Suppressor macrophage treated with lipopolysaccharide for 1 hour (primary cell): Measurements from ENCODE around the gene SPSB3.

Source experiments
- DNase-seq, 3 donors: peaks; one replicate each; pipeline ENCODE4 v3.0.0-alpha.2; 2020 to 2022

SPSB3 gene

GRCh38 chr16:1782408-1783264 lies at the start of gene SPSB3, which contains the start of gene NUBP2:
Gene SPSB3 (minus strand): TSS chr16:1782571. CDS start chr16:1781483, 1,088 bp downstream.
Gene NUBP2 (plus strand): TSS chr16:1782960. CDS start chr16:1783021, 61 bp downstream.
- peak; percentile 99 to 100 (median 100) for DNase-seq

DNA sequence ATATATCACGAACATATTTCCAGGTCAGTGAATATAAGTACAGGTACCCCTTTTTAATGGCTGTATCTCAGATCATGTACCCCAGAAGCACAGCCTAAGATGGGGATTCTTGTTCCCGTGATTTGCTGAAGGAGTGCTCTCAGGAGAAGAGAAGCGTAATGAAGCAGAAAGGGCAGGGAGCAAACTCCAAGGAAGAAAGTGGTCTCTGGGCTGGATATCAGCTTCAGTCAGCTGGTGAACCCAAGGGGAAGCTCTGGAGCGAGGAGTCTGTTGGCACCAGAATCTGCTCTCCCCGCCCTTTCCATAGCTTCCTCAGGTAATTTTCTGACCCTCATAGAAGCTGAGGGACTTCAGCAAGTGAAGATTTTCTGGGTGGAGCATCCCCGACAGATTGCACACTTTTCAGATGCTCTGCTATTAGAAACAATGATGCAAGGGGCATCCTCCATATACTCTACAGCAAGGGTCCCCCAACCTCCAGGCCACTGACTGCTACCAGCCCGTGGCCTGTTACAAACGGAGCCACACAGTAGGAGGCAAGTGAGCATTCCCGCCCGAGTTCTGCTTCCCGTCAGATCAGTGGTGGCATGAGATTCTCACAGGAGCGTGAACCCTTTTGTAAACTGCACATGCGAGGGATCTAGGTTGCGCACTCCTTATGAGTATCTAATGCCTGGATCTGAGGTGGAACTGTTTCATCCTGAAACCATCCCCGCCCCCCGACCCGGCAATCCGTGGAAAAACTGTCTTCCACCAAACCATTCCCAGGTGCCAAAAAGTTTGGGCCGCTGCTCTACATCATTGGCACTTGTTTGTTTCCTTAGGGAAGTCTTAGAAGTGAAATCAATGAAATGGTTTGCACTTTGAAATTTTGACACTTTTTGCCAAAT lies 49.1 kb upstream of the SPSB3 start:
- no peak for DNase-seq

- DNase-seq: no peak
Measured at GRCh38 chr16:1830213-1830612, 47.8 kb upstream of the SPSB3 start.

DNA sequence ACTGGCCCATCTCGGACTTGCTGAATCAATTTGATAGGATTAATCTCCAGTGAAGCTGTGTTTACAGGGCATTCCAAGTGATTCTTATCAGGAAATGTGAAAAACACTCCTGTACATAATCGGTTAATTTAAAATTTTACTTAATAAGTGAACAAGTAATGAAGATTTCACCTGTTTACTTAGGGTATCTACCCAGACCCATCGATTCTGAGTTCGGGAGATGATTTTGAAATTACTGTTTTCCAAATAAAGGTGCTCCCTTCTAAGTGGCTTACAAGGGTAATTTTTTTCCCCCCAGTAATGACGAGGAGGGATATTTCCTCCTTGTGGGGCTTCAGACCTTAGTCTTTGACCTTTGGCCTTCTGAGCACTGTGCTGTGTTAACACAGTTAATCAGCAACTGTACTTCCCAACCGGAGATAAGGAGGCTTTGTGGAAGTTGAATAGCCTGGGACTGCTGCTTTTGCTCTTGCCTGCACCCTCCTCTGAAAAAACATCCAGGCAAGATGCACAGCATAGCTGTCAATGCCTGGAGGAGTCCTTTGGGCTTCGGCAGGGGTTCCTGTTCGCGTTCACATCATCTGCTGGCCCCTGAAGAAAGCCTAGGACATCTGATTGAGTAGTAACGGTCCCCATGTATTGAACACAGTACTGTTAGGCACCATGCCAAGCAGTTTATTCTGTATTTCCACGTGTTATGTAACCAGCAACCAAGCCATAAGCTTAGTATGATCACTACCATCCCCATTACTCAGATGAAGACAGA lies 46.5 kb upstream of the SPSB3 start:
- DNase-seq: peak in 1 of 3 donors; percentile 6

DNA sequence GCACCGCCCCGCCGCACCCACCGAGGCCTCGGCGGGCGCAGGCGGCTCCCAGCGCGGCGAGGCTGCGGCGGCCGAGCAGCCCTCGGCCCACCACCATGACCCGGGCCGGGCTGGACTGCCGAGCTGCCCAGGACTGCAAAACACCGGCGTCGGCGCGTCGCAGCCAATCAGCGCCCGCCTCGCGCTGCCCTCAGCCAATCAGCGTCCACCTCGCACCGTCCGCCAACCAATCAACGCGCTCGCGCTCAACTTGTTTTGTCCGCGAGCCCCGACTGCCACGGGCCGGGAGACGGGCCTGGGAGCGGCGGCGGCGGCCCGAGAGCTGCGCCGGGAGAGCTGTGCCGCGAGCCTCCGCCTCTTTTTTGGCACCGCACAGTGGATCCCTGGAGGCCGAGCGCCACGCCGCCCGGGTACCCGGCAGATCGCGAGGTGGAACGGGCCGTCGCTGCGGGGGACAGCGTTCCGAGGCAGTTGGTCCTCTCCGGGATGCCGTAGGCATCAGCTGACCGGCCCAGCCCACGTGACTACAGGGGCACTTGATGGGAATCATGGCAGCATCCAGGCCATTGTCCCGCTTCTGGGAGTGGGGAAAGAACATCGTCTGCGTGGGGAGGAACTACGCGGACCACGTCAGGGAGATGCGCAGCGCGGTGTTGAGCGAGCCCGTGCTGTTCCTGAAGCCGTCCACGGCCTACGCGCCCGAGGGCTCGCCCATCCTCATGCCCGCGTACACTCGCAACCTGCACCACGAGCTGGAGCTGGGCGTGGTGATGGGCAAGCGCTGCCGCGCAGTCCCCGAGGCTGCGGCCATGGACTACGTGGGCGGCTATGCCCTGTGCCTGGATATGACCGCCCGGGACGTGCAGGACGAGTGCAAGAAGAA lies 44.6 kb upstream of the SPSB3 start, which contains the start of the genes FAHD1 and HAGH:
Gene FAHD1 (plus strand): TSS at position 516 of the 883 bp plus-strand sequence. CDS start 33 bp downstream, at position 549.
Gene HAGH (minus strand): TSS at position 135 of the 883 bp plus-strand sequence. CDS start 38 bp downstream, at position 97.
- peak; percentile 96 to 97 (median 96) for DNase-seq

GRCh38 chr16:1825864-1826690 lies 43.7 kb upstream of the SPSB3 start:
- peak; percentile 62 to 84 (median 68) for DNase-seq

- DNase-seq: no peak
Measured at GRCh38 chr16:1825381-1825863, 43.1 kb upstream of the SPSB3 start.

- peak in 2 of 3 donors; percentile 7 to 13 for DNase-seq
Measured at GRCh38 chr16:1823821-1824220, 41.5 kb upstream of the SPSB3 start.

GRCh38 chr16:1822801-1823200 lies 40.4 kb upstream of the SPSB3 start:
- no peak for DNase-seq

GRCh38 chr16:1821861-1822611 lies 39.7 kb upstream of the SPSB3 start:
- DNase-seq: no peak

DNA sequence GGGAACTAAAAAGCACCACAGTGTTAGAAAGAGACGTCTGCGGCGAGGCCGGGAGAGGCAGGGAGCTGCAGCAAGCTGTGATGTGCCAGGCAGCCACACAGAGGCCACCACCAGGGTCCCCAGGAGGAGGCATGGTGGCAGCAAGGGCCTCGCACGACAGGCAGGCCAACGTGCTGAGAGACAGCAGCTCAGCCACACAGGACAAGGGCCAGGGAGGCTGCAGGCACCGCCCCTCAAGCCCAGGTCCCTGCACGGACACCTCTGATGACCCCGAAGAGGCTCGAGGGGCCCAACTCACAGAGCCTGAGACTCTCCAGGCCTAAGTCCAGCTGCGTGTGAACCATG lies 38.5 kb upstream of the SPSB3 start:
- DNase-seq: no peak

- DNase-seq: no peak
Measured at GRCh38 chr16:1820096-1820945, 38.0 kb upstream of the SPSB3 start.

GRCh38 chr16:1819611-1820010 lies 37.2 kb upstream of the SPSB3 start:
- no peak for DNase-seq

DNA sequence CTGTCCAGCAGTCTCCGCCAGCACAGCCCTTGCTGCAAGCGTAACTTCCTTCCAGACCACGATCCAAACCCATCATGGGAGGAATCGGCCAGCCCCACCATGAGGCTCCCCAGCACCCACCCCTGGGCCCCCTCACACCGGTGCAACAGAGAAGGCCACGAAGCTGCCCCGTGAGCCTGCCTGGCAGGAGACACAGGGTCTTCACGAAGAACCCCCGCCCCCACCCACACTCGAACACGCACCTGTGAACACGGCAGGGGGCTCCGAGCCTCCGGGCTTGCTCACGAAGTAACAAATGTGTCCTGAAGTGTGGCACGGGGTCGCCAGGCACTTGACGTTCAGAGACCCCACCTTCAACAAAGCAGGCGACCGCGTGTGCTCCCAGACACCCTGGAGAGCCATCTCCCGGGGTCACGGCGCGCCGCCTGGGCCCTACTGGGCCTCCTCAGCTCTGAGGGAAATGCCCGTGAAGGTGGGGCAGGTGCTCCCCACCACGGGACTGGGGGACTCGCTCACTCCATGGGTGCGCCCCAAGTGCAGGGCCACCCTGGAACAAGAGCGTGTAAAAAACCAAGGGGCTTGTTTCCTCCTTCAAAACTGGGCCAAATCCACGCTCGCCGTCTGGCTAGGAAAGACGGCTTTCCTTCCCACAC lies 36.6 kb upstream of the SPSB3 start:
- no peak for DNase-seq

- no peak for DNase-seq
Measured at GRCh38 chr16:1818204-1818872, 36.0 kb upstream of the SPSB3 start.

DNA sequence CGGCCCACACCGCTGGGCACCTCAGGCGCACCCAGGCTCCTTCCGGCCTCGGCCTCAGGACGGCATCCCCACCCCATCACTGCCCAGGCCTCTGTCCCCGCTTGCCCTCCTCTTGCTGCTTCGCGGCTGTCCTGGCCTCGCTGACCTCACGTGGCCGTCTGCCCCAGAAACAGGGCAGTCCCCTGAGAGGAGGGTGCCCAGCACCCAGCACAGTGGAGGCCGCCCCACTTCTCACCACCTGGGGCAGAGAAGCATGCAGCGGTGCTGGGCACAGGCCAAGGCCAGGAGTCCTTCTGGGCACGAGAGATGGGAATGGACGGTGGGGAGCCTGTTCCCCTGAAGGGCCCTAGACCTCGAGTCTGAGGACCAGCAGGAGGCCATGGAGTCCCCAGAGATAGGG lies 35.3 kb upstream of the SPSB3 start:
- no peak for DNase-seq

DNA sequence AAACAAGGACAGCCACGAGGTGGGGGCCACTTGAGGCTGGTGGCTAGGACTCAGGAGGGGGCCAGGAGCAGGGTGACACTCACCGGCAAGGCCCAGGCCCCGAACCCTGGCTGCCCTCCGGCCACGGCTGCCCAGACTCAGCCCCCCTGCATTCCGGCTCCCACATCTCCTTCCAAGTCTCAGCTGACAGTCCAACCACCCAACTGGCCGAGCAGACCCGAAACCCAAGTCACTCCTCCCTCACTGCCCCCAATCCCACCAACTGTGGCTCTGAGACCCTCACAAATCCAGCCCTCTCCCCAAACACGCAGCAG lies 34.9 kb upstream of the SPSB3 start:
- no peak for DNase-seq
